H1 (cell line): Measurements from ENCODE around the gene PPIA.

ENCODE experiments used
- ATF2 ChIP-seq: IDR thresholded peaks from 2 replicates; pipeline ENCODE4 v1.6.1; 2012; ENCODE audit warnings: low read length, inconsistent platforms
- BACH1 ChIP-seq: IDR thresholded peaks from 2 replicates; pipeline ENCODE4 v1.6.1; 2012; ENCODE audit warnings: low read length, improper control_type of control experiment
- CEBPB ChIP-seq: IDR thresholded peaks from 2 replicates; pipeline ENCODE4 v1.6.1; 2012; ENCODE audit warnings: low read depth, low read length
- CREB1 ChIP-seq: IDR thresholded peaks from 2 replicates; pipeline ENCODE4 v1.6.1; 2012; ENCODE audit warnings: inconsistent platforms
- CTCF ChIP-seq, 3 experiments: IDR thresholded peaks; 1 replicate in 2 of 3; 2 replicates in 1 of 3; pipeline versions ENCODE4 v1.5.1 to v1.6.1; 2011; ENCODE audit warnings: low read length in 3 of 3, mild to moderate bottlenecking in 3 of 3, inconsistent platforms in 2 of 3, low read depth in 1 of 3, moderate library complexity in 1 of 3; ENCODE audit not compliant: insufficient read depth in 1 of 3; ENCODE audit errors: control extremely low read depth in 1 of 3
- EP300 ChIP-seq, 2 experiments: IDR thresholded peaks; 1 replicate in 1 of 2; 2 replicates in 1 of 2; pipeline ENCODE4 v1.6.1; 2011 to 2012; ENCODE audit warnings: low read depth in 2 of 2, low read length in 2 of 2, mild to moderate bottlenecking in 2 of 2, borderline replicate concordance in 1 of 2, inconsistent platforms in 1 of 2, moderate library complexity in 1 of 2
- EZH2 ChIP-seq: fragments of 200-600 bp; sonication (generic); IDR thresholded peaks from 2 replicates; pipeline ENCODE4 v1.7.1; 2012; ENCODE audit warnings: low read depth, mild to moderate bottlenecking, moderate library complexity, low read length, inconsistent platforms; ENCODE audit not compliant: severe bottlenecking
- HDAC2 ChIP-seq, 2 experiments: fragments of 300-600 bp in 1 of 2; sonication (generic) in 1 of 2; IDR thresholded peaks; 2 replicates each; pipeline ENCODE4 v1.6.1; 2011 to 2012; ENCODE audit warnings: low read depth in 2 of 2, low read length in 2 of 2, mild to moderate bottlenecking in 2 of 2, moderate library complexity in 2 of 2, borderline replicate concordance in 1 of 2, inconsistent platforms in 1 of 2
- MAFK ChIP-seq: IDR thresholded peaks from 2 replicates; pipeline ENCODE4 v1.6.1; 2012; ENCODE audit warnings: low read depth, mild to moderate bottlenecking, improper control_type of control experiment, low read length
- POLR2A ChIP-seq, 2 experiments: IDR thresholded peaks; 1 replicate in 1 of 2; 2 replicates in 1 of 2; pipeline ENCODE4 v1.6.1; 2011; ENCODE audit warnings: low read depth in 2 of 2, low read length in 2 of 2, mild to moderate bottlenecking in 2 of 2; ENCODE audit errors: control extremely low read depth in 1 of 2
- RAD21 ChIP-seq, 2 experiments: IDR thresholded peaks in 1 of 2; conservative IDR thresholded peaks in 1 of 2; 2 replicates each; pipeline ENCODE4 v1.6.1; 2011; ENCODE audit warnings: low read depth in 2 of 2, low read length in 2 of 2, improper control_type of control experiment in 1 of 2, inconsistent platforms in 1 of 2, mild to moderate bottlenecking in 1 of 2, moderate library complexity in 1 of 2
- TAF1 ChIP-seq: IDR thresholded peaks from 2 replicates; pipeline ENCODE4 v1.6.1; 2011; ENCODE audit warnings: mild to moderate bottlenecking, low read depth, low read length
- TBP ChIP-seq: IDR thresholded peaks from 2 replicates; pipeline ENCODE4 v1.6.1; 2011; ENCODE audit warnings: low read depth, low read length, improper control_type of control experiment
- USF2 ChIP-seq: IDR thresholded peaks from 2 replicates; pipeline ENCODE4 v1.6.1; 2011; ENCODE audit warnings: low read length, improper control_type of control experiment

GRCh38 chr7:44762300-44762699 is 34.2 kb upstream of the PPIA start:
- no peak for TF ChIP-seq TBP
- TF ChIP-seq POLR2A (IDR thresholded peaks at IDR 0.05; ENCODE audit: control extremely low read depth in 1 of 2, low read depth in 2 of 2, low read length in 2 of 2) = no peak
- TF ChIP-seq TAF1 = no peak
- TF ChIP-seq USF2 = no peak
- TF ChIP-seq CEBPB = no peak
- no peak for TF ChIP-seq EZH2
- TF ChIP-seq MAFK = no peak
- no peak for TF ChIP-seq RAD21 (IDR thresholded peaks at IDR 0.05 in 1 of 2, conservative IDR thresholded peaks at IDR 0.05 in 1 of 2; ENCODE audit: low read depth in 2 of 2, low read length in 2 of 2)
- no peak for TF ChIP-seq CREB1
- no peak for TF ChIP-seq CTCF (IDR thresholded peaks at IDR 0.05; ENCODE audit: control extremely low read depth in 1 of 3, insufficient read depth in 1 of 3, low read depth in 1 of 3, low read length in 3 of 3)
- no peak for TF ChIP-seq HDAC2 (IDR thresholded peaks at IDR 0.05; ENCODE audit: borderline replicate concordance in 1 of 2, low read depth in 2 of 2, low read length in 2 of 2)
- TF ChIP-seq EP300 (IDR thresholded peaks at IDR 0.05; ENCODE audit: borderline replicate concordance in 1 of 2, low read depth in 2 of 2, low read length in 2 of 2) = no peak
- no peak for TF ChIP-seq ATF2
- no peak for TF ChIP-seq BACH1
